ENCODE results near the gene FAM25C. TPM values are rescaled to one million over a fixed set of nuclear protein-coding genes. Genes with fewer than 3 reads are reported as not detected.
"Not testable (repeated sequence)": the region's sequence is repeated elsewhere in the genome, so short reads cannot be mapped to it uniquely, and the experiment has no call there.

FAM25C gene
- total RNA-seq (2013; cell fraction: nucleolus; rRNA removed) = not detected in 2 replicates
- total RNA-seq (2014; rRNA removed) = not detected in 2 replicates
- not detected in 2 replicates for total RNA-seq (2014; rRNA removed; fragmentation: Illumina TruSeq; extraction: Trizol)
- total RNA-seq (2021) = not detected in 2 replicates
- not detected for polyA plus RNA-seq (2011; ENCODE audit: low read depth)
- not detected in 2 replicates for polyA plus RNA-seq (2011; rRNA removed)
- polyA plus RNA-seq (2011; cell fraction: cytosol; rRNA removed) = not detected in 2 replicates
- not detected in 2 replicates for polyA plus RNA-seq (2011; cell fraction: nucleus; rRNA removed)
- not detected in 2 replicates for polyA plus RNA-seq (2012)
- not detected in 2 replicates for polyA plus RNA-seq (2014; fragmentation: Illumina TruSeq; extraction: Trizol)
- not detected for polyA plus RNA-seq (2014; fragmentation: Nextera tagmentation; extraction: Ambion mirVana)
- not detected in 2 replicates for polyA plus RNA-seq (2014; rRNA removed)
- polyA plus RNA-seq (2016; fragmentation: Nextera tagmentation; extraction: Ambion mirVana) = not detected
- polyA minus RNA-seq (2011; rRNA and poly(A)+ RNA removed) = not detected in 2 replicates
- not detected in 2 replicates for polyA minus RNA-seq (2011; cell fraction: cytosol; rRNA and poly(A)+ RNA removed)
- polyA minus RNA-seq (2011; cell fraction: nucleus; rRNA and poly(A)+ RNA removed) = not detected in 2 replicates
- Bru-seq, nascent RNA = not detected
- BruChase-seq, experiment 1, labeled RNA remaining after a 6-hour chase = not detected
- BruChase-seq, experiment 2, labeled RNA remaining after a 2-hour chase = not detected
- long read RNA-seq, experiment 1 = 0 reads
- long read RNA-seq, experiment 2 = 0 reads

- H3K27me3 ChIP-seq (replicated peaks in 1 of 2; ENCODE audit: control insufficient read depth in 2 of 2, insufficient read depth in 2 of 2, low read length in 1 of 2); H3K4me3 ChIP-seq; FAIRE-seq; intact Hi-C loops (cut with micrococcal nuclease; ENCODE audit: unreplicated experiment); H3K36me3 ChIP-seq (ENCODE audit: control insufficient read depth in 2 of 2, insufficient read depth in 2 of 2, low read length in 1 of 2); H4K20me1 ChIP-seq (ENCODE audit: control insufficient read depth, insufficient read depth); ATAC-seq; in situ Hi-C loops (cut with MboI); RAD21 ChIA-PET (ENCODE audit: unreplicated experiment); H3K9me3 ChIP-seq (replicated peaks; ENCODE audit: control insufficient read depth, insufficient read depth, low read length); POLR2A ChIA-PET; H3K4me1 ChIP-seq (ENCODE audit: control insufficient read depth, insufficient read depth, low read length); BruUV-seq (replicated peaks); CTCF ChIA-PET; H3K79me2 ChIP-seq (ENCODE audit: control insufficient read depth, insufficient read depth, low read length); H3K9ac ChIP-seq (ENCODE audit: control insufficient read depth, insufficient read depth, low read length); H3K4me2 ChIP-seq (ENCODE audit: control insufficient read depth, insufficient read depth); DNase-seq (ENCODE audit: low read depth, low spot score); H2AFZ ChIP-seq (ENCODE audit: control insufficient read depth, low read depth, low read length); H3K27ac ChIP-seq (ENCODE audit: control insufficient read depth, insufficient read depth); SMC1A ChIA-PET (ENCODE audit: uncharacterized antibody, unreplicated experiment): not testable (repeated sequence)
- no CpG with 5 or more reads among the region's 9 CpGs for WGBS (ENCODE audit: insufficient coverage, insufficient replicate concordance, low lambda C conversion rate, missing lambda C conversion rate)
These were observed at the start of gene FAM25C for GRCh38 chr10:47999691-48000090. Gene FAM25C (minus strand): TSS chr10:47999791. CDS start chr10:47999765, 26 bp downstream.

DNA sequence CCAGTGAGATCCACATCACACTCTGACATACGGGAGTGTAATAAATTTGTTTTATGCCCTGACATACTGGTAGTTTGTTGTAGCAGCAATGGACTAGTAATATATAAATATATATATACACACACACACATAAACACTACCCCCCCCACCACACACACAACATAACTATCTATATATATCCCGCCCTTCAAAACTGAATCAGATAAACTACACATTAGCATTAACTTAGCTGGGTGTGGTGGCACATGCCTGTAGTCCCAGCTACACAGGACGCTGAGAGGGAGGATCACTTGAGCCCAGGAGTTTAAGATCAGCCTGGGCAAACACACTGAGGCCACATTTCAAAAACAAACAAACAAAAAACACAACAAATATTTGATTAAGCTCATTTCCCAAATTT lies 45.0 kb upstream of the FAM25C start:
- WGBS (ENCODE audit: insufficient coverage, insufficient replicate concordance, low lambda C conversion rate, missing lambda C conversion rate) = 80% methylated on average over 1 of the region's 3 CpGs
- H3K27ac ChIP-seq (ENCODE audit: control insufficient read depth, insufficient read depth); intact Hi-C loops (cut with micrococcal nuclease; ENCODE audit: unreplicated experiment); SMC1A ChIA-PET (ENCODE audit: uncharacterized antibody, unreplicated experiment); RAD21 ChIA-PET (ENCODE audit: unreplicated experiment); H3K27me3 ChIP-seq (replicated peaks in 1 of 2; ENCODE audit: control insufficient read depth in 2 of 2, insufficient read depth in 2 of 2, low read length in 1 of 2); BruUV-seq (replicated peaks); H4K20me1 ChIP-seq (ENCODE audit: control insufficient read depth, insufficient read depth); POLR2A ChIA-PET; in situ Hi-C loops (cut with MboI); H3K4me2 ChIP-seq (ENCODE audit: control insufficient read depth, insufficient read depth); ATAC-seq; FAIRE-seq; H3K9me3 ChIP-seq (replicated peaks; ENCODE audit: control insufficient read depth, insufficient read depth, low read length); H3K36me3 ChIP-seq (ENCODE audit: control insufficient read depth in 2 of 2, insufficient read depth in 2 of 2, low read length in 1 of 2); CTCF ChIA-PET; H3K4me3 ChIP-seq; DNase-seq (ENCODE audit: low read depth, low spot score); H3K9ac ChIP-seq (ENCODE audit: control insufficient read depth, insufficient read depth, low read length); H3K4me1 ChIP-seq (ENCODE audit: control insufficient read depth, insufficient read depth, low read length); H3K79me2 ChIP-seq (ENCODE audit: control insufficient read depth, insufficient read depth, low read length); H2AFZ ChIP-seq (ENCODE audit: control insufficient read depth, low read depth, low read length): not testable (repeated sequence)

DNA sequence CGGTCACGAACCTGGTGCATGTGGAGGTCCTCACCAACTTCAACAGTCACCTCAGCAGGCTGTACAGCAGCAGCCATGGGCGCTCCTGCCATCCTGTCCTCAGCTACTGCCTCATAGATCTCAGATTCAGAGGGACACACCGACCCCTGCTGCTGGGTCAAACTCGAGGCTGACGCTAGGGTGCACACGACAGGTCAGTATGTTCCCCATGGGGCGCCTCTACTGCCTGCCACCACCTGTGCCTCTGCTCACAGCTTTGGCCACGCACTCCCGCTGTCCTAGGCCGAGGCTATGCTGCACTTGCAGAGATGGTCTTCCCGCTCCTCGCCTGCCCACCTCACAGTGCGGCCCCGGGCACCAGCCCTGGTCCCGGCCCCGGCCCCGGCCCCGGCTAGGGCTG lies 31.8 kb upstream of the FAM25C start:
- H3K27ac ChIP-seq (ENCODE audit: control insufficient read depth, insufficient read depth); H3K9ac ChIP-seq (ENCODE audit: control insufficient read depth, insufficient read depth, low read length); H4K20me1 ChIP-seq (ENCODE audit: control insufficient read depth, insufficient read depth); FAIRE-seq; ATAC-seq; H3K9me3 ChIP-seq (replicated peaks; ENCODE audit: control insufficient read depth, insufficient read depth, low read length); H2AFZ ChIP-seq (ENCODE audit: control insufficient read depth, low read depth, low read length); H3K4me3 ChIP-seq; in situ Hi-C loops (cut with MboI); H3K36me3 ChIP-seq (ENCODE audit: control insufficient read depth in 2 of 2, insufficient read depth in 2 of 2, low read length in 1 of 2); H3K27me3 ChIP-seq (replicated peaks in 1 of 2; ENCODE audit: control insufficient read depth in 2 of 2, insufficient read depth in 2 of 2, low read length in 1 of 2); intact Hi-C loops (cut with micrococcal nuclease; ENCODE audit: unreplicated experiment); DNase-seq (ENCODE audit: low read depth, low spot score); POLR2A ChIA-PET; BruUV-seq (replicated peaks); H3K79me2 ChIP-seq (ENCODE audit: control insufficient read depth, insufficient read depth, low read length); RAD21 ChIA-PET (ENCODE audit: unreplicated experiment); H3K4me1 ChIP-seq (ENCODE audit: control insufficient read depth, insufficient read depth, low read length); H3K4me2 ChIP-seq (ENCODE audit: control insufficient read depth, insufficient read depth); CTCF ChIA-PET; SMC1A ChIA-PET (ENCODE audit: uncharacterized antibody, unreplicated experiment): not testable (repeated sequence)
- WGBS (ENCODE audit: insufficient coverage, insufficient replicate concordance, low lambda C conversion rate, missing lambda C conversion rate) = no CpG with 5 or more reads among the region's 19 CpGs

DNA sequence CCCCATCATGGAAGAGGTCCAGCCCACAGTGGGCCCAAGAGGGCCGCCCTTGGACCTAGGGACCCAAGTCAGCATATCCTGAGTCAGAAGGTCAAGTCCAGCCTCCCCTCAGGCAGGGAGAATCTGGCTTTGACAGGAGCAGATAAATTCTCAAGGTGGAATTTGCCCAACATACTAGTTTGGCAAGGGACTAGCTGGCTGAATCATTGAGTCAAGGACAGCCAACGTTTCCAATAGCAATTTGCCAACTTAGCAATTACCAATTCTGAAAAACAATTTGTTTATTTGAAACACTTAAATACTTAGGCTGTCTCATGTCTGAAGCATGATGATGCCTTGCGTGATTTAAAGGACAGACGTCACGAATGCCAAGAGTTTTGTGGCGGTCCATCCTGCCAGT lies 2.7 kb upstream of the FAM25C start:
- H4K20me1 ChIP-seq (ENCODE audit: control insufficient read depth, insufficient read depth); SMC1A ChIA-PET (ENCODE audit: uncharacterized antibody, unreplicated experiment); POLR2A ChIA-PET; H3K4me3 ChIP-seq; H3K27ac ChIP-seq (ENCODE audit: control insufficient read depth, insufficient read depth); BruUV-seq (replicated peaks); H3K79me2 ChIP-seq (ENCODE audit: control insufficient read depth, insufficient read depth, low read length); H3K9me3 ChIP-seq (replicated peaks; ENCODE audit: control insufficient read depth, insufficient read depth, low read length); CTCF ChIA-PET; H3K36me3 ChIP-seq (ENCODE audit: control insufficient read depth in 2 of 2, insufficient read depth in 2 of 2, low read length in 1 of 2); H3K9ac ChIP-seq (ENCODE audit: control insufficient read depth, insufficient read depth, low read length); H3K27me3 ChIP-seq (replicated peaks in 1 of 2; ENCODE audit: control insufficient read depth in 2 of 2, insufficient read depth in 2 of 2, low read length in 1 of 2); RAD21 ChIA-PET (ENCODE audit: unreplicated experiment); H2AFZ ChIP-seq (ENCODE audit: control insufficient read depth, low read depth, low read length); DNase-seq (ENCODE audit: low read depth, low spot score); H3K4me2 ChIP-seq (ENCODE audit: control insufficient read depth, insufficient read depth); H3K4me1 ChIP-seq (ENCODE audit: control insufficient read depth, insufficient read depth, low read length); FAIRE-seq; in situ Hi-C loops (cut with MboI); ATAC-seq; intact Hi-C loops (cut with micrococcal nuclease; ENCODE audit: unreplicated experiment): not testable (repeated sequence)
- WGBS (ENCODE audit: insufficient coverage, insufficient replicate concordance, low lambda C conversion rate, missing lambda C conversion rate) = 0% methylated on average over 1 of the region's 6 CpGs

Data from GM12878 (cell line).